ENCODE results near the gene SERPINB1.

SERPINB1 gene

GRCh38 chr6:2797564-2798031 is 44.1 kb downstream of the SERPINB1 start:
- no peak for DNase-seq
- H3K4me1 Mint-ChIP-seq (ENCODE audit: low read depth in 2 of 2), result peaks cover 27 to 39% of the 10 kb centered on the region in 2 donors
- H3K4me3 Mint-ChIP-seq, result no peak overlapping the region
- no peaks in the 10 kb centered on the region for H3K9me3 Mint-ChIP-seq
- H3K27ac Mint-ChIP-seq, result peak overlapping the region; percentile 29 to 69
- no peak for ATAC-seq (replicated peaks)
- no peaks in the 10 kb centered on the region for H3K27me3 Mint-ChIP-seq
- peaks cover 3% of the 10 kb centered on the region for H3K36me3 Mint-ChIP-seq (ENCODE audit: insufficient read depth)

- no peaks in the 10 kb centered on the region for H3K9me3 Mint-ChIP-seq
- peaks cover 27 to 40% of the 10 kb centered on the region in 2 donors for H3K4me1 Mint-ChIP-seq (ENCODE audit: low read depth in 2 of 2)
- H3K4me3 Mint-ChIP-seq, result no peak overlapping the region
- DNase-seq (no peak), ATAC-seq (replicated peaks) (no peak)
- no peak overlapping the region for H3K27ac Mint-ChIP-seq
- H3K36me3 Mint-ChIP-seq (ENCODE audit: insufficient read depth), result peaks cover 3% of the 10 kb centered on the region
- no peaks in the 10 kb centered on the region for H3K27me3 Mint-ChIP-seq
These were observed 44.8 kb downstream of the SERPINB1 start for GRCh38 chr6:2796861-2797260.

- Mint-ChIP-seq H3K27ac (peak overlapping the region in 1 of 2 donors; percentile 65), H3K4me3 (no peak overlapping the region), H3K27me3 (no peaks in the 10 kb centered on the region), H3K36me3 (ENCODE audit: insufficient read depth) (peaks cover 3% of the 10 kb centered on the region), H3K9me3 (no peaks in the 10 kb centered on the region), H3K4me1 (ENCODE audit: low read depth in 2 of 2) (peaks cover 30 to 47% of the 10 kb centered on the region in 2 donors)
- ATAC-seq (replicated peaks) (no peak), DNase-seq (no peak)
These were observed 45.7 kb downstream of the SERPINB1 start for GRCh38 chr6:2795956-2796355.

GRCh38 chr6:2795162-2795561 is 46.5 kb downstream of the SERPINB1 start:
- H3K4me1 Mint-ChIP-seq (ENCODE audit: low read depth in 2 of 2), result peaks cover 33 to 43% of the 10 kb centered on the region in 2 donors
- no peaks in the 10 kb centered on the region for H3K9me3 Mint-ChIP-seq
- no peak overlapping the region for H3K27ac Mint-ChIP-seq
- no peaks in the 10 kb centered on the region for H3K27me3 Mint-ChIP-seq
- H3K4me3 Mint-ChIP-seq, result no peak overlapping the region
- ATAC-seq (replicated peaks) (no peak), DNase-seq (no peak)
- H3K36me3 Mint-ChIP-seq (ENCODE audit: insufficient read depth), result peaks cover 3% of the 10 kb centered on the region

- Mint-ChIP-seq H3K27me3 (no peaks in the 10 kb centered on the region), H3K4me3 (peak overlapping the region; percentile 36 to 61), H3K4me1 (ENCODE audit: low read depth in 2 of 2) (peaks cover 25 to 35% of the 10 kb centered on the region in 2 donors), H3K9me3 (no peaks in the 10 kb centered on the region), H3K36me3 (ENCODE audit: insufficient read depth) (peaks cover 3% of the 10 kb centered on the region), H3K27ac (peak overlapping the region; percentile 62 to 84)
- DNase-seq (no peak), ATAC-seq (replicated peaks) (no peak)
These were observed 47.4 kb downstream of the SERPINB1 start for GRCh38 chr6:2794171-2794730.

GRCh38 chr6:2793534-2794151 is 48.0 kb downstream of the SERPINB1 start:
- Mint-ChIP-seq H3K36me3 (ENCODE audit: insufficient read depth) (peaks cover 3% of the 10 kb centered on the region), H3K4me1 (ENCODE audit: low read depth in 2 of 2) (peaks cover 25 to 35% of the 10 kb centered on the region in 2 donors), H3K4me3 (peak overlapping the region; percentile 36 to 61), H3K9me3 (no peaks in the 10 kb centered on the region), H3K27me3 (no peaks in the 10 kb centered on the region), H3K27ac (peak overlapping the region; percentile 62 to 84)
- ATAC-seq (replicated peaks), result peak; percentile 56
- no peak for DNase-seq

- no peaks in the 10 kb centered on the region for H3K9me3 Mint-ChIP-seq
- H3K36me3 Mint-ChIP-seq (ENCODE audit: insufficient read depth), result peaks cover 5% of the 10 kb centered on the region
- H3K27me3 Mint-ChIP-seq, result no peaks in the 10 kb centered on the region
- H3K27ac Mint-ChIP-seq, result peak overlapping the region; percentile 62 to 84
- ATAC-seq (replicated peaks), result no peak
- no peak for DNase-seq
- peaks cover 27 to 28% of the 10 kb centered on the region in 2 donors for H3K4me1 Mint-ChIP-seq (ENCODE audit: low read depth in 2 of 2)
- H3K4me3 Mint-ChIP-seq, result peak overlapping the region; percentile 36 to 61
These were observed 49.1 kb downstream of the SERPINB1 start for GRCh38 chr6:2792330-2793110.

GRCh38 chr6:2791450-2791974 is 50.2 kb downstream of the SERPINB1 start:
- DNase-seq (no peak), ATAC-seq (replicated peaks) (peak; percentile 48)
- Mint-ChIP-seq H3K4me3 (peak overlapping the region; percentile 46 to 58), H3K4me1 (ENCODE audit: low read depth in 2 of 2) (peaks cover 25 to 28% of the 10 kb centered on the region in 2 donors), H3K27ac (peak overlapping the region; percentile 62 to 86), H3K36me3 (ENCODE audit: insufficient read depth) (peaks cover 9% of the 10 kb centered on the region), H3K9me3 (no peaks in the 10 kb centered on the region), H3K27me3 (no peaks in the 10 kb centered on the region)

GRCh38 chr6:2790588-2791449 is 50.8 kb downstream of the SERPINB1 start:
- DNase-seq (peak; percentile 37 to 41 (median 38)), ATAC-seq (replicated peaks) (peak; percentile 73)
- Mint-ChIP-seq H3K4me1 (ENCODE audit: low read depth in 2 of 2) (peaks cover 28 to 30% of the 10 kb centered on the region in 2 donors), H3K36me3 (ENCODE audit: insufficient read depth) (peaks cover 12% of the 10 kb centered on the region), H3K9me3 (no peaks in the 10 kb centered on the region), H3K27ac (peak overlapping the region; percentile 62 to 86), H3K4me3 (peak overlapping the region; percentile 46 to 58), H3K27me3 (no peaks in the 10 kb centered on the region)

- DNase-seq, result no peak
- H3K4me3 Mint-ChIP-seq, result no peak overlapping the region
- no peak for ATAC-seq (replicated peaks)
- H3K4me1 Mint-ChIP-seq (ENCODE audit: low read depth in 2 of 2), result peaks cover 6 to 19% of the 10 kb centered on the region in 2 donors
- no peaks in the 10 kb centered on the region for H3K9me3 Mint-ChIP-seq
- no peaks in the 10 kb centered on the region for H3K27me3 Mint-ChIP-seq
- H3K27ac Mint-ChIP-seq, result peak overlapping the region in 1 of 2 donors; percentile 75
- H3K36me3 Mint-ChIP-seq (ENCODE audit: insufficient read depth), result peaks cover 44% of the 10 kb centered on the region
These were observed 55.4 kb downstream of the SERPINB1 start for GRCh38 chr6:2786269-2786668.

- no peaks in the 10 kb centered on the region for H3K27me3 Mint-ChIP-seq
- peak overlapping the region in 1 of 2 donors; percentile 32 for H3K27ac Mint-ChIP-seq
- H3K4me1 Mint-ChIP-seq (ENCODE audit: low read depth in 2 of 2), result peaks cover 8 to 18% of the 10 kb centered on the region in 2 donors
- DNase-seq (no peak), ATAC-seq (replicated peaks) (no peak)
- no peaks in the 10 kb centered on the region for H3K9me3 Mint-ChIP-seq
- H3K4me3 Mint-ChIP-seq, result no peak overlapping the region
- H3K36me3 Mint-ChIP-seq (ENCODE audit: insufficient read depth), result peaks cover 53% of the 10 kb centered on the region
These were observed 56.7 kb downstream of the SERPINB1 start for GRCh38 chr6:2784930-2785329.

- peaks cover 62% of the 10 kb centered on the region for H3K36me3 Mint-ChIP-seq (ENCODE audit: insufficient read depth)
- H3K27me3 Mint-ChIP-seq, result no peaks in the 10 kb centered on the region
- no peak for DNase-seq
- H3K27ac Mint-ChIP-seq, result peak overlapping the region; percentile 32 to 55
- H3K4me3 Mint-ChIP-seq, result no peak overlapping the region
- H3K9me3 Mint-ChIP-seq, result no peaks in the 10 kb centered on the region
- ATAC-seq (replicated peaks), result no peak
- peaks cover 12 to 18% of the 10 kb centered on the region in 2 donors for H3K4me1 Mint-ChIP-seq (ENCODE audit: low read depth in 2 of 2)
These were observed 57.6 kb downstream of the SERPINB1 start for GRCh38 chr6:2784061-2784460.
